Measurements from ENCODE around the gene AMH.
A peak's percentile ranks its signal among the peaks of the same experiment; 100 is the strongest.

AMH gene

GRCh38 chr19:2253106-2254063 is 4.3 kb downstream of the AMH start:
- no peak overlapping the region for H3K4me3 ChIP-seq (replicated peaks; ENCODE audit: low read depth, low read length)
- no peak for DNase-seq (ENCODE audit: extremely low read depth, low read depth)
- peak; percentile 28 for TF ChIP-seq CTCF (IDR thresholded peaks at IDR 0.05; ENCODE audit: low read depth, low read length, missing control alignments)

DNA sequence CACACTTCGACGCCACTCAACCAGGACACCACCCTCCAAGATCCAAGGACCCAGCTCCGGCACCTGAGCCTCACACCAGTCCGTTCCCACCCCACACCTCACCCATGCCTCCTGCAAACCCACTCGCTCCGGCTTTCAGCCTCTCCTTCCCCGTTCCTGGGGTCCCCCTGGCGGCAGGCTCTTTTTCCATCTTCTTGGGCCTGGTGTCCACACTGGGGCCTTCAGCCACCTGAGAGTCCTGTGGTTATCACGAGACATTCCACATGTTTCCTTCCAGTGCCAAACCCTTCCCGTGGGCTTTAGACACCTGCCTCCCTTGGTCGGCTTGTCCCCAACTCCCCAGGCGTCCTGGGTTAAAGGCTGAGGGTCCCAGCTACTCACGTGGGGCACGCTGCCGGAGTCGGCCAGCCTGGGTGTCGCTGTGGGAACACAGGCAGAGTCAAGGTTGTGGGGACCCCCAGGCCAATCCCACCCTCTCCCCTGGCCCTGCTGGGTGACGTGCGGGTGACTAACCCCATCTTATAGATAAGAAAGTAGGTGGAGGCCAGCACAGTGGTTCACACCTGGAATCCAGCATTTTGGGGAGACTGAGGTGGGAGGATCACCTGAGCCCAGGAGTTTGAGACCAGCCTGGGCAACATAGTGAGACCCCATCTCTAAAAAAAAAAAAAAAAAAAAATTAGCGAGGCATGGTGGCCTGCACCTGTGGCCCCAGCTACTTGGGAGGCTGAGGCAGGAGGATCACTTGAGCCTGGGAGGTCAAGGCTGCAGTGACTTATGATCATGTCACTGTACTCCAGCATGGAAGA is 5.1 kb downstream of the AMH start:
- H3K4me3 ChIP-seq (replicated peaks; ENCODE audit: low read depth, low read length): no peak overlapping the region

DNA sequence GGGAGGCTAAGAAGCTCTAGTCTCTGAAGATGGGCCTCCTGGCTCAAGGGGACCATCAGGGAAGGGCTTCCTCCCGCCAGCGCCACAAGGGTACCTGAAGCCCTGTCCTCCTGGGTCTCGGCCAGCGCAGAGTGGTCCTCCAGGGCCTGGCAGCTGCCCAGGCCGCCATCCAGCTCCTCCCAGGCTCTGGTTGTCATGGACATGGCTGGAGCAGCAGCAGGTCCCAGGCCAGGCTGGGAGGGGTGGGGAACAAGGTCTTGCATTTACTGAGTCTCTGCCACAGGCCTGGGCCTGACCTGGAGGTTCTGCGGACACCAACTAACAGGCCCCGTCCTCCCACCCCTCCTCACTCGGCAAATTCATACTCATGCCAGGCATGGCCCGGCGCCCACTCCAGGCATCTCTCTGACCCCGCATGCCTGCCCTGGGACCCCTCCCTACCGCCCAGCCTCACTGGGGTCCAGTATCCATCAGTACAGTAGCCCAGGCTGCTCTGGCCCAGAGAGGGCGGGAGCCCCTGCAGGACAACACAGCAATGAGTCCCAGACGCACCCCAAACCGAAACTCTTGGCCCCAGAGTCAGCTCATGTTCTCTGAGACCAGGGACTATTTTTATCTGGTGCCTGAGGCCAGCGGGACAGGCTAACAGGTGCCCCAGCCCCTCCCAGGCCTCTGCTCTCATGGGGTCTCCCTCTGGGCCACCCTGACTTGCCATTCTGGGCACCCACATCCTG is 6.2 kb downstream of the AMH start:
- no peak overlapping the region for H3K4me3 ChIP-seq (replicated peaks; ENCODE audit: low read depth, low read length)
- no peak for TF ChIP-seq CTCF (IDR thresholded peaks at IDR 0.05; ENCODE audit: low read depth, low read length, missing control alignments)
- DNase-seq (ENCODE audit: extremely low read depth, low read depth): no peak

More for the DNA sequence above, 5.1 kb downstream of the AMH start:
- peak; percentile 28 for TF ChIP-seq CTCF (IDR thresholded peaks at IDR 0.05; ENCODE audit: low read depth, low read length, missing control alignments)
- no peak for DNase-seq (ENCODE audit: extremely low read depth, low read depth)

DNA sequence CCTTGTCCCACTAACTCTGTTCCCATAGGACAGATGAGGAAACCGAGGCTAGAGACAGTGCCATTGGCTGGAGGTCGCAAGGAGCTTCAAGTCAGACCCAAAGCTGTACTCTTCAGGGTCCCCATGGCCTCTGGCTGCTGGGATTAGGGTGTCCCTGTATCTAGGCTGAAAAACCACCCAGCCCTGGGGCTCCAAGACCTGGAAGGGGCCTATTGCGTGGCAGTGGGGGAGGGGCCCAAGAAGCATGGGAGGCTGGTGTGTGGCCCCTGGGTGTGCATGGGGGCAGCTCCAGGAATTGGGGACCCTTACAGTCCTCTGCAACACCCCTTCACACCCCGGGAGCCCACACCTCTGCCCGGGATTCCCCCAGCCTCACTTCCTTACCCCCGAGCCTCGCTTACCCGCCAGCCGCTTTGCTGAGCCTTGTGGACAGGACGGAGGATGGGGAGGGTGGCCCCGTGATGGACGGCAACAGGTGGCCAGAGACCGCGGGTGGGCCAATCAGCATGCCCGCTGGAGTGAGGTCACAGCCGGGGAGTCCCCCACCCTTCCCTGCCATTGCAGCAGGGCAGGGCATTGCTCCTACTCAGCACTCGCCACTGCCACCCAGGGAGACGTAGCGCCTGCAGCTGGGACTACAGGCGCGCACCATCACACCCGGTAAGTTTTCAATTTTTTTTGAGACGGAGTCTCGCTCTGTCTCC is 7.0 kb downstream of the AMH start, which contains the start of gene JSRP1:
JSRP1 (minus strand) TSS at position 436 of the 704 bp plus-strand sequence. CDS start 1,103 bp downstream, outside the sequence.
- DNase-seq (ENCODE audit: extremely low read depth, low read depth): no peak
- no peak for TF ChIP-seq CTCF (IDR thresholded peaks at IDR 0.05; ENCODE audit: low read depth, low read length, missing control alignments)
- H3K4me3 ChIP-seq (replicated peaks; ENCODE audit: low read depth, low read length): no peak within 1 kb of the TSS

- H3K4me3 ChIP-seq (replicated peaks; ENCODE audit: low read depth, low read length): no peak overlapping the region
- DNase-seq (ENCODE audit: extremely low read depth, low read depth): no peak
- TF ChIP-seq CTCF (IDR thresholded peaks at IDR 0.05; ENCODE audit: low read depth, low read length, missing control alignments): no peak
These were observed 10.2 kb downstream of the AMH start for GRCh38 chr19:2259336-2259735.

DNA sequence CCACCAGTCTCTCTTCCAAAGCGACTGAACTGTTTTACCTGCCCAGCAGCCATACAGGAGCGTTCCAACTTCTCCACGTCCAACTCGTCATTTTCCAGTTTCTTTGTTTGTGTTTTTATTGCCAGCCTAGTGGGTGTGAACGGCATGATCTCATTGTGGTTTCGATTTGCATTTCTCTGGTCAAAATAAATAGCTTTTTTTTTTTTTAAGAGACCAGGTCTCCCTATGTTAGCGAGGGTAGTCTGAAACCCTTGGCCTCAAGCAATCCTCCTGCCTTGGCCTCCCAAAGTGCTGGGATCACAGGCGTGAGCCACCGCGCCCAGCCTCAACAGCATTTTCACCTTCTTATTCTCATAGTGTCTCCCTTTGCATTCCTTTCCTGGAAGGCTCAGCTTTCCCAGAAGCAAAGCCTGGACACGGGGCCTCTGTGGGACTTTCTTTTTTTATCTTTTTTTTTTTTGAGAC is 11.2 kb downstream of the AMH start:
- no peak for DNase-seq (ENCODE audit: extremely low read depth, low read depth)

More for the DNA sequence above, 11.2 kb downstream of the AMH start:
- no peak overlapping the region for H3K4me3 ChIP-seq (replicated peaks; ENCODE audit: low read depth, low read length)
- no peak for TF ChIP-seq CTCF (IDR thresholded peaks at IDR 0.05; ENCODE audit: low read depth, low read length, missing control alignments)
